ENCODE measurements around the gene POLR1E. TPM values are rescaled to one million over a fixed set of nuclear protein-coding genes. Genes with fewer than 3 reads are reported as not detected.
A peak's percentile ranks its signal among the peaks of the same experiment; 100 is the strongest.

Gene POLR1E
- polyA plus RNA-seq, 1 donor (not counting 4 experiments of a cell fraction or from before 2014, with no cell fraction given), result 44.4 TPM

DNA sequence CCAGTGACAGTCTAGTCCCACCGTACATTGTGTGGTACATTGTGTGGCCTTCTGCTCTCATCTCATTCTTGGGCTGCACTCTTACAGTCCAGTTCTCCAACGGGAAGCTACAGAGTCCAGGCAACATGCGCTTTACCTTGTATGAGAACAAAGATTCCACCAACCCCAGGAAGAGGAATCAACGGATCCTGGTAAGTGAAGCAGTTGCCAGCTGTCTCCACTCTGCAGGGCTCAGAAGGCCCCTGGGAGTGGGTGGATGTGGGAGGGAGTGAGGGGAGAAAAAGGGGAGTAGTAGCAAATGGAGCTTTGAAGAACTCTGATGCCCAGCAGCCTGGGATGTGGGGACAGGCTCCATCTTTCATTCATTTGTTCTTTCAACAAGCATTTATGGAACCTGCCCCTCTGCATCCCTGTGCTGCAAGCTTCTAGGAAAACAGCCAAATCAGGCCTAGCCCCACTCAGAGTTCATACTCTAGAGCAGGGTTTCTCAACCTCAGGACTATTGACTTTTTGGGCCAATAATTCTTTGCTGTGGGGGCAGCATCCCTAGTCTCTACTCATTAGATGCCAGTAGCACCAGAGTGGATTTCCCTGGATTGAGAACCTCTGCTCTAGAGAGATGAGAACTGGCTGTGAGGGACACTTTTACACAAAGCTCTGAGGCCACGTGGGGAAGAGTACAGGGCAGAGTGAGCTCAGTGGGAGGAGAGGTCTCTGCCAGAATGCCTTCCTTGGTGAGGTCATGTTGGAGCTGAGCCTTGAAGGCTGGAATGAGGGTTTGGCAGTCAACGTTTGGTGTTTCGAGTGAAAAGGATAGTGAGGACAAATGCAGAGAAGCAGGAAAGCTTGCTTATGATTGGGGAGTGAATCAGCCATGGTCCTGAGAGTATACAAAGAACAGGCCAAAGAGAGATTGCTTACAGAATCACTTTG is 1.1 kb downstream of the POLR1E start:
- DNase-seq (ENCODE audit: low read depth, low spot score) (no peak), FAIRE-seq (peak; percentile 76)
- Histone ChIP-seq H3K4me1 (ENCODE audit: control insufficient read depth, extremely low read depth, insufficient read depth, low read length) (peaks cover 20% of the 10 kb centered on the region), H3K4me3 (ENCODE audit: control insufficient read depth in 2 of 3, extremely low read depth in 1 of 3, insufficient read depth in 2 of 3, low read depth in 1 of 3, low read length in 3 of 3) (peak overlapping the region; percentile 85 to 88 (median 85)), H3K27ac (ENCODE audit: control insufficient read depth, insufficient read depth, low read length) (peak overlapping the region; percentile 65), H3K9me3 (ENCODE audit: control insufficient read depth, low read depth, low read length) (no peaks in the 10 kb centered on the region), H3K9ac (ENCODE audit: control insufficient read depth, extremely low read depth, insufficient read depth, low read length) (peak overlapping the region; percentile 85), H3K27me3 (ENCODE audit: control insufficient read depth, extremely low read depth, insufficient read depth, low read length) (no peaks in the 10 kb centered on the region), H3K4me2 (ENCODE audit: control insufficient read depth, extremely low read depth, insufficient read depth, low read depth, low read length) (peak overlapping the region; percentile 93), H3K79me2 (ENCODE audit: control insufficient read depth, insufficient read depth, low read length) (peaks cover 23% of the 10 kb centered on the region), H4K20me1 (ENCODE audit: control insufficient read depth, extremely low read depth, insufficient read depth, low read length) (no peaks in the 10 kb centered on the region), H3K36me3 (ENCODE audit: control insufficient read depth in 2 of 2, extremely low read depth in 1 of 2, insufficient read depth in 2 of 2, low read length in 2 of 2) (peaks cover 10 to 13% of the 10 kb centered on the region in 2 experiments), H2AFZ (ENCODE audit: control insufficient read depth, low read length) (peak overlapping the region; percentile 88), H3K9me1 (ENCODE audit: control insufficient read depth, extremely low read depth, insufficient read depth, low read length) (peaks cover 2% of the 10 kb centered on the region)
- dilution Hi-C loops (cut with MboI; ENCODE audit: extremely low pct_ligation_motif_present, low sequenced_read_pairs), result loop anchor here (25.0 kb wide), 1 partner anchor 100 kb away; the partner anchor contains the start of genes FBXO10 and TOMM5
- TF ChIP-seq, protein P1, sequence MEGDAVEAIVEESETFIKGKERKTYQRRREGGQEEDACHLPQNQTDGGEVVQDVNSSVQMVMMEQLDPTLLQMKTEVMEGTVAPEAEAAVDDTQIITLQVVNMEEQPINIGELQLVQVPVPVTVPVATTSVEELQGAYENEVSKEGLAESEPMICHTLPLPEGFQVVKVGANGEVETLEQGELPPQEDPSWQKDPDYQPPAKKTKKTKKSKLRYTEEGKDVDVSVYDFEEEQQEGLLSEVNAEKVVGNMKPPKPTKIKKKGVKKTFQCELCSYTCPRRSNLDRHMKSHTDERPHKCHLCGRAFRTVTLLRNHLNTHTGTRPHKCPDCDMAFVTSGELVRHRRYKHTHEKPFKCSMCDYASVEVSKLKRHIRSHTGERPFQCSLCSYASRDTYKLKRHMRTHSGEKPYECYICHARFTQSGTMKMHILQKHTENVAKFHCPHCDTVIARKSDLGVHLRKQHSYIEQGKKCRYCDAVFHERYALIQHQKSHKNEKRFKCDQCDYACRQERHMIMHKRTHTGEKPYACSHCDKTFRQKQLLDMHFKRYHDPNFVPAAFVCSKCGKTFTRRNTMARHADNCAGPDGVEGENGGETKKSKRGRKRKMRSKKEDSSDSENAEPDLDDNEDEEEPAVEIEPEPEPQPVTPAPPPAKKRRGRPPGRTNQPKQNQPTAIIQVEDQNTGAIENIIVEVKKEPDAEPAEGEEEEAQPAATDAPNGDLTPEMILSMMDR (optimal IDR thresholded peaks at IDR 0.05 in 1 of 3, IDR thresholded peaks at IDR 0.05 in 1 of 3, conservative IDR thresholded peaks at IDR 0.05 in 1 of 3; ENCODE audit: extremely low read depth in 1 of 3, insufficient read depth in 2 of 3, low read length in 3 of 3), result no peak

DNA sequence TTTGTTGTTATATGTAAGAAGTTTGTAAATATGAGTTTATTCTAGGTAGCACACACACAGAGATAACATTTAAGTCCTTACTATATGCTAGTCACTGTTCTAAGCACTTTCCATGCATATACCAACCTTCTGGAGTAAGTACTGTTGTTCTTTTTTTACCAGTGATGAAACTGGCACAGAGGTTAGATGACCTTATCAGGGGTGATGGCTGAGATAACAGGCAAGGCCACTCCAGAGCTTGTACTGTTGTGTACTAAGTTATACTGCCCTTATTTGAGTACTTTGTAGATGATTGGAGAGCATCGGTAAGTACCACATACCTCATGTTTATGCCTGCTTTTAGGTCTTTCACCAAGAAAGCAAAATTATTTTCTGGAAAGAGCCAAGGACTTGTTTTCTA is 6.2 kb downstream of the POLR1E start:
- Histone ChIP-seq H3K4me1 (ENCODE audit: control insufficient read depth, extremely low read depth, insufficient read depth, low read length) (peaks cover 11% of the 10 kb centered on the region), H3K9me1 (ENCODE audit: control insufficient read depth, extremely low read depth, insufficient read depth, low read length) (no peaks in the 10 kb centered on the region), H3K79me2 (ENCODE audit: control insufficient read depth, insufficient read depth, low read length) (peaks cover 12% of the 10 kb centered on the region), H3K9ac (ENCODE audit: control insufficient read depth, extremely low read depth, insufficient read depth, low read length) (no peak overlapping the region), H3K27me3 (ENCODE audit: control insufficient read depth, extremely low read depth, insufficient read depth, low read length) (no peaks in the 10 kb centered on the region), H3K9me3 (ENCODE audit: control insufficient read depth, low read depth, low read length) (no peaks in the 10 kb centered on the region), H3K27ac (ENCODE audit: control insufficient read depth, insufficient read depth, low read length) (no peak overlapping the region), H4K20me1 (ENCODE audit: control insufficient read depth, extremely low read depth, insufficient read depth, low read length) (peaks cover 2% of the 10 kb centered on the region), H3K36me3 (ENCODE audit: control insufficient read depth in 2 of 2, extremely low read depth in 1 of 2, insufficient read depth in 2 of 2, low read length in 2 of 2) (peaks cover 32 to 44% of the 10 kb centered on the region in 2 experiments), H2AFZ (ENCODE audit: control insufficient read depth, low read length) (no peak overlapping the region), H3K4me2 (ENCODE audit: control insufficient read depth, extremely low read depth, insufficient read depth, low read depth, low read length) (no peak overlapping the region), H3K4me3 (ENCODE audit: control insufficient read depth in 2 of 3, extremely low read depth in 1 of 3, insufficient read depth in 2 of 3, low read depth in 1 of 3, low read length in 3 of 3) (no peak overlapping the region)
- dilution Hi-C loops (cut with MboI; ENCODE audit: extremely low pct_ligation_motif_present, low sequenced_read_pairs), result loop anchor here (25.0 kb wide), 1 partner anchor 95 kb away; the partner anchor contains the start of genes FBXO10 and TOMM5
- FAIRE-seq, result no peak
- TF ChIP-seq, protein P1 (optimal IDR thresholded peaks at IDR 0.05 in 1 of 3, IDR thresholded peaks at IDR 0.05 in 1 of 3, conservative IDR thresholded peaks at IDR 0.05 in 1 of 3; ENCODE audit: extremely low read depth in 1 of 3, insufficient read depth in 2 of 3, low read length in 3 of 3), result no peak
- TF ChIP-seq EZH2 (IDR thresholded peaks at IDR 0.05; ENCODE audit: low read length), result no peak
- DNase-seq (ENCODE audit: low read depth, low spot score), result no peak

Measured in keratinocyte (primary cell).